Gastrocnemius medialis (tissue), 4 donors: ENCODE measurements around the gene DIO3. TPM values are rescaled to one million over a fixed set of nuclear protein-coding genes. Genes with fewer than 3 reads are reported as not detected.

Source experiments
- ATAC-seq, 2 donors: fragments of 150-250 bp; one replicate each; pipeline ENCODE4 v1.9.1; 2016
- DNase-seq, 2 donors: peaks; one replicate each; pipeline ENCODE4 v3.0.0-alpha.2; 2019
- H3K27ac ChIP-seq, 4 donors: fragments of 200-600 bp; sonication (generic); 1 replicate in 1 of 4; 2 replicates in 3 of 4; pipeline ENCODE4 v1.5.1; 2016 to 2018; ENCODE audit warnings: mild to moderate bottlenecking in 2 of 4, moderate library complexity in 1 of 4
- H3K27me3 ChIP-seq, 3 donors: fragments of 200-600 bp; sonication (generic) in 2 of 3; 1 replicate in 1 of 3; 2 replicates in 2 of 3; pipeline versions ENCODE4 v1.5.1 to v1.6.0; 2016 to 2019; ENCODE audit warnings: mild to moderate bottlenecking in 1 of 3, moderate library complexity in 1 of 3
- H3K36me3 ChIP-seq, 2 donors: fragments of 200-600 bp; sonication (generic) in 1 of 2; one replicate each; pipeline ENCODE4 v1.5.1; 2017 to 2018
- H3K4me1 ChIP-seq, 2 donors: fragments of 200-600 bp; sonication (generic) in 1 of 2; one replicate each; pipeline ENCODE4 v1.5.1; 2016 to 2017; ENCODE audit warnings: mild to moderate bottlenecking in 2 of 2
- H3K4me3 ChIP-seq, 4 donors: fragments of 200-600 bp; sonication (generic) in 3 of 4; 1 replicate in 1 of 4; 2 replicates in 3 of 4; pipeline ENCODE4 v1.5.1; 2016 to 2019; ENCODE audit warnings: mild to moderate bottlenecking in 2 of 4
- H3K9me3 ChIP-seq, 3 donors: fragments of 200-600 bp; sonication (generic) in 2 of 3; 1 replicate in 1 of 3; 2 replicates in 2 of 3; pipeline ENCODE4 v1.5.1; 2016 to 2019
- POLR2A ChIP-seq, 2 donors: fragments of 450-650 bp; IDR thresholded peaks; one replicate each; pipeline ENCODE4 v1.6.1; 2017; ENCODE audit warnings: antibody characterized with exemption in 2 of 2, mild to moderate bottlenecking in 2 of 2, moderate library complexity in 2 of 2
- in situ Hi-C, 4 donors: fragments of 200-750 bp; cut with MboI; loops; one replicate each; pipeline versions ENCODE4 v1.15.0 to v1.8.0; 2017; ENCODE audit warnings: low sequenced_read_pairs in 4 of 4
- intact Hi-C: fragments of 100-400 bp; cut with DNase I; formaldehyde crosslinking; loops from one replicate; pipeline ENCODE4 v1.15.1; 2023; ENCODE audit warnings: low total_unique reads
- total RNA-seq, 4 donors: library from RNA; depleted of rRNA; stranded (reverse); fragments of >200 nt; gene quantifications; one replicate each; pipeline versions ENCODE4 v1.1.0 to v1.2.3, GENCODE V29; 2016
- TF ChIP-seq, protein P1 (sequence below), 5 experiments: fragments of 450-650 bp in 3 of 5; fragments of 200-600 bp in 2 of 5; sonication (generic) in 2 of 5; IDR thresholded peaks in 4 of 5; conservative IDR thresholded peaks in 1 of 5; 1 replicate in 4 of 5; 2 replicates in 1 of 5; pipeline ENCODE4 v1.5.1; 2016 to 2019; ENCODE audit warnings: antibody characterized with exemption in 5 of 5, mild to moderate bottlenecking in 3 of 5, moderate library complexity in 3 of 5

Gene DIO3
- total RNA-seq, 4 donors from 2014 or later = 1.0 to 2.3 (median 1.0) TPM; not detected in 1

GRCh38 chr14:101539880-101540279 lies 21.4 kb upstream of the DIO3 start:
- DNase-seq = no peak
- intact Hi-C loops (no loop called here), in situ Hi-C loops (no loop called here)
- H3K4me1 ChIP-seq = no peaks in the 10 kb centered on the region
- TF ChIP-seq, protein P1, sequence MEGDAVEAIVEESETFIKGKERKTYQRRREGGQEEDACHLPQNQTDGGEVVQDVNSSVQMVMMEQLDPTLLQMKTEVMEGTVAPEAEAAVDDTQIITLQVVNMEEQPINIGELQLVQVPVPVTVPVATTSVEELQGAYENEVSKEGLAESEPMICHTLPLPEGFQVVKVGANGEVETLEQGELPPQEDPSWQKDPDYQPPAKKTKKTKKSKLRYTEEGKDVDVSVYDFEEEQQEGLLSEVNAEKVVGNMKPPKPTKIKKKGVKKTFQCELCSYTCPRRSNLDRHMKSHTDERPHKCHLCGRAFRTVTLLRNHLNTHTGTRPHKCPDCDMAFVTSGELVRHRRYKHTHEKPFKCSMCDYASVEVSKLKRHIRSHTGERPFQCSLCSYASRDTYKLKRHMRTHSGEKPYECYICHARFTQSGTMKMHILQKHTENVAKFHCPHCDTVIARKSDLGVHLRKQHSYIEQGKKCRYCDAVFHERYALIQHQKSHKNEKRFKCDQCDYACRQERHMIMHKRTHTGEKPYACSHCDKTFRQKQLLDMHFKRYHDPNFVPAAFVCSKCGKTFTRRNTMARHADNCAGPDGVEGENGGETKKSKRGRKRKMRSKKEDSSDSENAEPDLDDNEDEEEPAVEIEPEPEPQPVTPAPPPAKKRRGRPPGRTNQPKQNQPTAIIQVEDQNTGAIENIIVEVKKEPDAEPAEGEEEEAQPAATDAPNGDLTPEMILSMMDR (IDR thresholded peaks at IDR 0.05 in 4 of 5, conservative IDR thresholded peaks at IDR 0.05 in 1 of 5) = no peak
- no peak for TF ChIP-seq POLR2A (IDR thresholded peaks at IDR 0.05)
- no peak overlapping the region for H3K27ac ChIP-seq
- no peaks in the 10 kb centered on the region for H3K27me3 ChIP-seq
- no peaks in the 10 kb centered on the region for H3K9me3 ChIP-seq
- H3K4me3 ChIP-seq = no peak overlapping the region
- no peak for ATAC-seq
- no peaks in the 10 kb centered on the region for H3K36me3 ChIP-seq

DNA sequence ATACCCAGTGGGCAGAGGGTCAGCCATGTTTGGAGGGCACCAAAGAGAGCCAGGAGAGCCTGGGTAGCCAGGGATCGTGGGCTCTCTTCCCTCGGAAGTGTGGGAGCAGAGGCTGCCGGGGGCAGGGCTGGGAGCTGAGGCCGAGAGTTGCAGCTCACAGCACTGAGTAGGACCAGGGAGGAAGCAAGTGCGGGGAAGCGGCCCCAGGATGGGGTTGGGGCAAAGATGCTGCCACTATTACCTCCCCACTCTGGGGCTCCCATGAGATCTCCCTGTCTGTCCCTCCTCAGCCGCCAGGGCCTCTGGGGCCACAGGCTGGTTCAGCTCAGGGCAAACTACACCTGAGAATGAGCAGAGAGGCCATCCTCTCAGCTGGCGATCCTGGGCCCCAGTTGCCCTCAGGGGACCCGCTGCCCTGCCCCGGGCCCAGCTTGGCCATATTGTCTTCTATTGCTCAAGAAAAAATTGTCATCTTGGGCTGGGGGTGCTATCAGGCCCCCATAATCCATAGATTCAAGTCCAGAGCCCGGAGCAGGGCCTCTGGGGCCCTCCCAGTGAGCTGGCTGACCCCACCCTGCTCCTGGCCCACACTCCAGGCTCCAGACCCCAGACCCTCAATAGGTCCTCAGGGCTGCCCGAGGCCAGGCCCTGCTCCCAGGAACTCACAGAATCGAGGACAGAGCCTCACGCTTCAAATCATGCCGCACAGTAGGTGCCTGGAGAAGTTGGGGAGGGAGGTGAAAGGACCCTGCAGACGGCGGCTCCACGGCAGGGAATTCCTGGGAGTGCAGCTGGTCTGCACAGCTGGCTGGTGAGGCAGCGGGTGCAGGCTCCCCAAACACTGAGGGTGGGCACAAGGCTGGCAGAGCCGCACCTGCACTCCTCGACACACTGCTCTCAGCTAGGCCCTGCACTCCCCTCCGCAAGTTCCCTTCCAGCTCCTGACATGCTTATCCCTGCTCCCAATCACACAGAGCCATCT lies 20.5 kb upstream of the DIO3 start:
- in situ Hi-C loops (no loop called here), intact Hi-C loops (no loop called here)
- no peak overlapping the region for H3K27ac ChIP-seq
- DNase-seq (no peak), ATAC-seq (no peak)
- H3K4me1 ChIP-seq = no peaks in the 10 kb centered on the region
- H3K9me3 ChIP-seq = no peaks in the 10 kb centered on the region
- no peaks in the 10 kb centered on the region for H3K36me3 ChIP-seq
- H3K27me3 ChIP-seq = no peaks in the 10 kb centered on the region
- H3K4me3 ChIP-seq = no peak overlapping the region
- no peak for TF ChIP-seq POLR2A (IDR thresholded peaks at IDR 0.05)
- TF ChIP-seq, protein P1 (IDR thresholded peaks at IDR 0.05 in 4 of 5, conservative IDR thresholded peaks at IDR 0.05 in 1 of 5) = no peak

DNA sequence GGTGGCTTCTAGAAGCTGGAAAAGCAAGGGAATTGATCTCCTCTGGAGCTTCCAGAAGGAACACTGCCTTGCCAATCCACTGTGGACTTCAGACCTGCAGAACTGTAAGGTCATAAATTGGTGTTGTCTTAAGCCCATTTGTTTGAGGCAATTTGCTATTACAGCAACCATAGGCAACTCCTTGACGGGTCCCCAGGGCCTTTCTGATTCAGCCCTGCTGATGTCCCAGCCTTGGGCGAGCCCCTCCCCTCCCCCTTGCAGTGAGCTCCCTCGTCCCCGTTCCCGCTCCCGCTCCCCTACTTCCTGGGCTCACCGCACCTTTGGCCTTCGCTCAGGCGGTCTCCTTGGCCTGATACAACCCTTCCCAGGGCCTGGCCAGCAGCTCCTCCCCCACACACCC lies 18.9 kb upstream of the DIO3 start:
- no peak overlapping the region for H3K27ac ChIP-seq
- no peaks in the 10 kb centered on the region for H3K4me1 ChIP-seq
- in situ Hi-C loops (no loop called here), intact Hi-C loops (no loop called here)
- H3K36me3 ChIP-seq = no peaks in the 10 kb centered on the region
- no peak for DNase-seq
- no peak overlapping the region for H3K4me3 ChIP-seq
- no peaks in the 10 kb centered on the region for H3K27me3 ChIP-seq
- H3K9me3 ChIP-seq = no peaks in the 10 kb centered on the region
- no peak for ATAC-seq
- no peak for TF ChIP-seq POLR2A (IDR thresholded peaks at IDR 0.05)
- TF ChIP-seq, protein P1 (IDR thresholded peaks at IDR 0.05 in 4 of 5, conservative IDR thresholded peaks at IDR 0.05 in 1 of 5) = no peak

DNA sequence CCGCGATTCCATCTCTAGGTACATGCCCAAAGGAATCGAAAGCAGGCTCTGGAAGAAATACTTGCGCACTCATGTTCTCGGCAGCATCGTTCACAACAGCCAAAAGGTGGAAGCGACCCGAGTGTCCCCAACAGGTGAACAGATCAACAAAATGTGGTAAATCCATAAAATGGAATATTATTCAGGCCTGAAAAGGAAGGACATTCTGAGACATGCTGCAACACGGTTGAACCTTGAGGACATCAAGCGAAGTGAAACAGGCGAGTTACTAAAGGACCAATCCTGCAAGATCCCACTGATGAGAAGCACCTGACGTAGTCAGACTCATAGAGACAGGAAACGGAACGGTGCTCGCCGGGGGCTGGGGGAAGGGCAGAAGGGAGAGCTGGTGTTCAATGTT lies 17.5 kb upstream of the DIO3 start:
- in situ Hi-C loops (no loop called here), intact Hi-C loops (no loop called here)
- no peak for DNase-seq
- no peaks in the 10 kb centered on the region for H3K36me3 ChIP-seq
- TF ChIP-seq POLR2A (IDR thresholded peaks at IDR 0.05) = no peak
- H3K27me3 ChIP-seq = no peaks in the 10 kb centered on the region
- ATAC-seq = no peak
- no peaks in the 10 kb centered on the region for H3K9me3 ChIP-seq
- H3K4me3 ChIP-seq = no peak overlapping the region
- no peak overlapping the region for H3K27ac ChIP-seq
- H3K4me1 ChIP-seq = no peaks in the 10 kb centered on the region

- Histone ChIP-seq H3K9me3 (no peaks in the 10 kb centered on the region), H3K36me3 (no peaks in the 10 kb centered on the region), H3K27me3 (no peaks in the 10 kb centered on the region), H3K4me3 (no peak overlapping the region), H3K27ac (no peak overlapping the region), H3K4me1 (no peaks in the 10 kb centered on the region)
- ATAC-seq (no peak), DNase-seq (no peak)
- TF ChIP-seq, protein P1 (IDR thresholded peaks at IDR 0.05 in 4 of 5, conservative IDR thresholded peaks at IDR 0.05 in 1 of 5) = no peak
- TF ChIP-seq POLR2A (IDR thresholded peaks at IDR 0.05) = no peak
- intact Hi-C loops = no loop called here
- in situ Hi-C loops = no loop called here
These were observed 16.7 kb upstream of the DIO3 start for GRCh38 chr14:101544550-101544949.
